IMR-90 (cell line): Measurements from ENCODE around the gene PRR29.

Source experiments
- CEBPB ChIP-seq: IDR thresholded peaks from 2 replicates; pipeline ENCODE4 v1.6.1; 2012; ENCODE audit warnings: low read depth, low read length, improper control_type of control experiment
- CTCF ChIP-seq: conservative IDR thresholded peaks from 2 replicates; pipeline ENCODE4 v1.5.1; 2012; ENCODE audit warnings: mild to moderate bottlenecking, low read depth, low read length, improper control_type of control experiment
- MAZ ChIP-seq: IDR thresholded peaks from 2 replicates; pipeline ENCODE4 v1.6.1; 2012; ENCODE audit warnings: low read depth, mild to moderate bottlenecking, low read length, improper control_type of control experiment, moderate library complexity, borderline replicate concordance
- MXI1 ChIP-seq: IDR thresholded peaks from 2 replicates; pipeline ENCODE4 v1.6.1; 2012; ENCODE audit warnings: low read depth, mild to moderate bottlenecking, low read length, moderate library complexity, borderline replicate concordance
- POLR2A ChIP-seq: IDR thresholded peaks from 2 replicates; pipeline ENCODE4 v1.6.1; 2012; ENCODE audit warnings: mild to moderate bottlenecking, low read depth, low read length
- RFX5 ChIP-seq: IDR thresholded peaks from 2 replicates; pipeline ENCODE4 v1.8.0; 2012; ENCODE audit warnings: low read depth, mild to moderate bottlenecking, low read length, moderate library complexity

- TF ChIP-seq RFX5 (no peak), CTCF (no peak), POLR2A (no peak), CEBPB (no peak), MXI1 (peak; percentile 56; the same call in 1 of the 2 replicates), MAZ (no peak)
These were observed at the start of gene PRR29 for GRCh38 chr17:63998050-63998720.
